HL-60 (cell line): ENCODE data around the gene FAM47E.

Experiments
- DNase-seq, 2 experiments: peaks; one replicate each; pipeline ENCODE4 v3.0.0-alpha.2; 2010 to 2020; ENCODE audit warnings: low read depth in 1 of 2, low spot score in 1 of 2
- H3K27ac ChIP-seq: fragments of 250-450 bp; sonication (Bioruptor Pico); replicated peaks from 2 replicates; pipeline ENCODE4 v1.5.1; 2020; ENCODE audit warnings: mild to moderate bottlenecking, moderate library complexity
- H3K27me3 ChIP-seq: fragments of 250-450 bp; sonication (Bioruptor Pico); 2 replicates; pipeline ENCODE4 v1.5.1; 2021; ENCODE audit warnings: mild to moderate bottlenecking, moderate library complexity; ENCODE audit not compliant: insufficient read depth, poor library complexity, severe bottlenecking
- H3K4me3 ChIP-seq: replicated peaks from 2 replicates; pipeline ENCODE4 v1.5.1; 2011; ENCODE audit warnings: mild to moderate bottlenecking, control low read depth, low read length; ENCODE audit not compliant: insufficient read depth
- CTCF ChIP-seq: IDR thresholded peaks from one replicate; pipeline ENCODE4 v1.5.1; 2011; ENCODE audit warnings: low read length, control low read depth, inconsistent platforms; ENCODE audit not compliant: insufficient read depth
- GABPA ChIP-seq: IDR thresholded peaks from 2 replicates; pipeline ENCODE4 v1.6.1; 2012; ENCODE audit warnings: low read depth
- POLR2AphosphoS5 ChIP-seq: IDR thresholded peaks from 2 replicates; pipeline ENCODE4 v1.6.1; 2012; ENCODE audit warnings: low read depth
- REST ChIP-seq: IDR thresholded peaks from 2 replicates; pipeline ENCODE4 v1.6.1; 2012; ENCODE audit warnings: low read depth; ENCODE audit not compliant: insufficient replicate concordance
- SPI1 ChIP-seq: IDR thresholded peaks from 2 replicates; pipeline ENCODE4 v1.6.1; 2012; ENCODE audit warnings: low read depth, mild to moderate bottlenecking, borderline replicate concordance

FAM47E gene

GRCh38 chr4:76205476-76205875 lies 46.0 kb upstream of the FAM47E start:
- H3K27me3 ChIP-seq = no peaks in the 10 kb centered on the region
- TF ChIP-seq SPI1 (no peak), CTCF (no peak), POLR2AphosphoS5 (no peak), GABPA (no peak), REST (no peak)
- no peak overlapping the region for H3K27ac ChIP-seq
- no peak overlapping the region for H3K4me3 ChIP-seq
- DNase-seq = no peak

GRCh38 chr4:76206222-76206942 lies 45.1 kb upstream of the FAM47E start:
- no peak for DNase-seq
- no peak overlapping the region for H3K4me3 ChIP-seq
- TF ChIP-seq REST (no peak), SPI1 (no peak), GABPA (no peak), POLR2AphosphoS5 (no peak), CTCF (no peak)
- no peaks in the 10 kb centered on the region for H3K27me3 ChIP-seq
- no peak overlapping the region for H3K27ac ChIP-seq

- H3K27ac ChIP-seq = no peak overlapping the region
- H3K27me3 ChIP-seq = no peaks in the 10 kb centered on the region
- DNase-seq = no peak
- no peak for TF ChIP-seq SPI1
- TF ChIP-seq POLR2AphosphoS5 = no peak
- TF ChIP-seq CTCF = no peak
- TF ChIP-seq REST = no peak
- no peak overlapping the region for H3K4me3 ChIP-seq
Observed at GRCh38 chr4:76207549-76207948, 44.0 kb upstream of the FAM47E start.
